NCI-H526 treated with DMSO at 0.1 percent for 48 hours (cell line): Measurements from ENCODE around the gene PLXNA2.

Experiments used
- DNase-seq: peaks from one replicate; lab custom pipeline; 2025; lab: John Stamatoyannopoulos, UW

The PLXNA2 gene

DNA sequence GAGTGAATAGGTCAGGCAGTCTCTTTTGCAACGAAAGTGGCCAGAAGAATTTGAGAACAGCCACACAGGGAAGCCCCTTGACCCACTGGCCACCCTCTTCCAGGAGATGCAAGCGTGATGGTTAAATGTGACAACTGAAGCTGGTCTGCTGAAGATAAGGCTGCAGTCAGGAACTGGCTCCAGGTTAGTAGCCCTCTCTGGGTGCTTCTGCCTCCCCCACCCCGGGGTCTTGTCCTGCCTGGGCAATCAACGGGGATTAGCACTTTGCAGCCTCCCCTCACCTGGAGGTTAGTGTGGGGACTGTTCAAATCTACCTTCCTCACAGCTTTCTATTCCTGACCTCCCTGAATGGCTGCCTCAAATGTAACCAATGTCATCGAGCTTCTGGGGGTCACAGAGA is 125.9 kb downstream of the PLXNA2 start:
- DNase-seq = no peak

DNA sequence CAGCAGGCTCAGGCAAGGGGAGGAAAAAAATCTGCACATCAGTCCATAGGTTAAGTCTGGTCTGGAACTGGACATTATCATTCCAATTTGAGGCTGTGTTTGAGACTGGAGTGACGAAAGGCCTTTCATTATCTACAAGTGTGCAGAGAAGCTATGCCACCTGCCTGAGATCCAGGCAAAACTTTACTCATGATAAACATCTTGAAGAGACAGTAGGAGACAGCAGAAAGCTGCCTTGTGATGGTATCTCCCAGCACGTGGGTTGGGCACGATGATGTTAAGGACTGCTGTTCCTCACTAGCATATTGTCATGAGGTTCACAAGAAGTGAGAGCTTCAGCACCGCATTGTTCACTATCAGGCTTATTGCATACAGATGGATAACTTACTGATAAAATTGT is 126.4 kb downstream of the PLXNA2 start:
- DNase-seq = no peak

DNA sequence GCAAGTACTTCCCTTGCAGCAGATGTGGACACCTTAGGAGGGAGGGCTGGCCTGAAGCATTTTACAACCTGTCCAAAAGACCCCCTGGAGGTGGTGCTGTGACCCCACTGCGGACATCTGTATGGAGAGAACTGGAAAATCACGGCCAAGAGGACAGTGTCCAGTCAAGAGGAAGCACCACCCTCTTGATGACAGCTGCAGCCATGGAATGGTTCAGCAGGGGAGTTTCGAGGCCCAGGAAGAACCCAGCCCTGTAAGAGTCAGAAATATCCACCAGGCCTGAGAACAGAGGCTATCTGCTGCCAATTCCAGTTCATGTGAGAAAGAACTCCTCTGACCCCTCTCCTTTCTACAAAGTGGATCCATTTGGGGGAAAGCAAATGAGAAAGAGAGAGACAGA is 126.8 kb downstream of the PLXNA2 start:
- no peak for DNase-seq

DNA sequence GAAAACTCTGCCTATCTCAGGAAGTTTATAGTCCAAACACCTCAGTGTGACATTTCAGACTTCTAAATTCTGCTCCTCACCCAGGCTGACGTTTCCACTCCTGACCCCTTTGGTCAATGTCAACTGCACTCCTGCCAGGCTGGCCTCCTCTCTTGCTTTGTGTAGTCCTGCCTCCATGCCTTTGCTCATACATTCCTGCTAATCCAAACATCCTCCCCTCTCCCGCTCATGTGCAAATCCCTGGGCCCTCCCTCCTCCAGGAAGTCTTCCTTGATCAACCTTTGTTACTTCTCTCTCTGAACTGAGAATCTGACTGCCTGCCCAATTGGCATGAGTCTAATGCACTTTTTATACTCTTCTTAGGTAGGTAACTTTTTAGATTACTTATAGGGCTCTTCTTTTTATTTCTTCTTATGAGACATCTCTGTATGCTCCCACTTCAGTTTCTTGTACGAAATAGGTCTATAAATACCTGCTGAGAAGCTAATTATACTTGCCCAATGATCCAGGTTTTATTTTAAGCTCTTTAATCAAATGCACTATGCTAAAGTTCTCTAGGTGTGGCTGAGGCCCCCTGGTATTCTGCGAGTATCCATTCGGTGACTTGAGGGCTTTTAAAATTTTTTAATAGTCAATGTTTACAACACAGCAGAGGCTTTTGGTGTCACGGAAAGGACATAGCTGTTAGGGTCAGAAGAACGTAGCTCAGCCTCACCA is 128.1 kb downstream of the PLXNA2 start:
- DNase-seq = no peak

DNA sequence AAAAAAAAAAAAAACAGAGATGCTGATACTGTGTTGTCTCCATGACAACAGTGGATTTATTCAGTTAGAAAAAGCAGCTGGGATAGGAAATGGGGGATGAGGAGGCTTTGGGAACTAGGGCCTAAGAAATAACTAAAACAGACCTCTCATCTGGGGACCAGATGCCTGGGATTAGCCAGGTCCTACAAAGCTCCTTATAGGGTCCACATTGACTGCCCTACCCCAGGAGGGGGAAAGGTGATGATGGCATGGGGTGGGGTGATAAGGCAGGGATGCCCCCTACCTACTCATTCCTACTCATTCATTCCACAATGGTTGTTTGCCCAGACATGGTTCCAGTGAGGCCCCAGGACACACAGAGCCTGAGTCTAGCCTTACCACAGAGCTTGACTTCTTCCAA is 131.2 kb downstream of the PLXNA2 start:
- DNase-seq = no peak

DNA sequence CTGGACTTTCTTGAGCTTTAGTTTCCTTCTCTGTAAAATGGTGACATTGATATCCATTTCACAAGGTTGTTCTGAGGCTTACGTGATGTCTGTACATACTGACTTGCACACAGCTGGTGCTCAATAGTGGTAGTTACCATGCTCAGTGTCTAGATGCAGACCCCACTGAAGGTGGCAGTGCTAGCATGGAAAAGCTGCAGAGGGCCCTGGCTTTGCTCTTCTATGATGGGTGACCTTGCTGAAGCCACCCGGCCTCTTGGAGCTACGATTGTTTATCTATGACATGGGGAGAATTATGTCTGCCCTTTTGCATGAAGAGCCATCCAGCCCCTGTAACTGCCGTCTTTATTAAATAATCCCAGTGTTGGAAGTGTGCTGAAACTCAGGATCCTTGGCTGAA is 131.8 kb downstream of the PLXNA2 start:
- DNase-seq = no peak

DNA sequence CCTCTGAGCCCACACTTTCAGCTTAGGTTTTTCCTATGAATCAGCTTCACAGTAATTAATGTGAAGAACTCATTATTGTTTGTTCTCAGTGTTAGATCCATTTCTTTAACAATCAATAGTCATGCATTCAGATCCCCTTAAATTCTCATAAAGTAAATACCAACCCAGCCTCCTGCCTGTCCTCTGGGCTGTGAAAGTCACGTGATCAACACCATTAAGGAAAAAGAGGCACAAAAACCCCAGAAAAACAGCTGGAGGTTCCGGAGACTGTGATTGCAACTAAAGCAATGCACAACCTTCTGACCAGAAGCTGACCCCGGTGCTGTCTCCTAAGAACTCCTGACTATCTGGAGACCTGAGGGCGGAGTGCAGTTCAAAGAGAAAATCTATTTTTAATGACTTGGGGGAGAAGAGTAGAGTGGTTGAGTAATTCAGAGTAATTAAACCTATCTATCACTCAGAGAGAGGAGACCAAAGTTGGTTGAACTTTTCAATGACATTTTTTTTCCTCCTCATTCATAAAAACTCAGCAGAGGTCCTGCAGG is 132.5 kb downstream of the PLXNA2 start:
- DNase-seq = no peak

DNA sequence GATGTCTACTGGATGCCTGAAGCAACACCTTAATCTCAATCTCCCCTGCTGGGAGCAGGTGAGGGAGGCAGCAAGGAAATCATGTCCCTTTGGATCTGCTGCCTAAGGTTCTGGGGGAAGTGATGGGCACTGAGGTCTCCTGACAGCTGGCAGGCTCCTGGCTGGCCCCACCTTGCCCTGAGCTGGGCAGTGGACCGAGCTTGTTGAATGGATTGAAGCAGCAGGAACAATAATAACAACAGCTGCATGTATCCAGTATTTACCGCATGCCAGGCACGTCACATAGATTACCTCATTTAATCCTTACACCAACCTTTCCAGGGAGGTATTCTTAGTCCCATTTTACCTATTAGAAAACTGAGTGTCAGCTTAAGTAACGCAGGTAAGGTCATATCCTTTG is 133.9 kb downstream of the PLXNA2 start:
- no peak for DNase-seq

DNA sequence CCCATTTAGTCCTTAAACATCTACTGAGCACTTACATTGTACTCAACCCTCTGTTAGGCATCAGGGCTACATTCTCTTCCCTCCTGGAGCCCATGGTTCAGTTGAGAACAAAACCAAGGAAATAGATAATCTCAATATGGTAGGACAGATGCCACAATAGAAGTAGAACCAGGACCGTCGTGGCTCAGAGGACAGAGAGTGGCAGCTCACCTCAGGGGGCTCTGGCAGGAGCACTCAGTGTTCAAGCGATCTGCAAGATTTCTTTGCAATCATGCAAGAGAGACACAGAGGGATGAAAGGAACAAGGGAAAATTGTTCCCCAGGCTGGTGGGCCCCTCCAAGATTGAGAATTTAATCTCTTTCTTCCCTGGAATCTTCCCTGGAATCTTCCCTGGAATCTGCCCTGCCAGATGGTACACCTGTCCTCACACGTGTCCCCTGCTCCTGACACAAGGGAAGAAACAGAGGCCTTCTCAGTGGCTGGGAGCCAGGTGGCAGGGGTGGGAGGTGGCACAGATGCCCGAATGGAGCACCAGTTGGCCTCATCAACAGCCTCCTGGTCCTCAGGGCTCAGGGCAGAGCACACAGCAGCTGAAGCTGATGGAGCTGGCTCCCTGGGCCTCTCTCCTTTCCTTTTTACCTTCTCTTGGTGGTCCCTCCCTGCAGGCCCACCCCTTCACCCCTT is 135.4 kb downstream of the PLXNA2 start:
- no peak for DNase-seq

DNA sequence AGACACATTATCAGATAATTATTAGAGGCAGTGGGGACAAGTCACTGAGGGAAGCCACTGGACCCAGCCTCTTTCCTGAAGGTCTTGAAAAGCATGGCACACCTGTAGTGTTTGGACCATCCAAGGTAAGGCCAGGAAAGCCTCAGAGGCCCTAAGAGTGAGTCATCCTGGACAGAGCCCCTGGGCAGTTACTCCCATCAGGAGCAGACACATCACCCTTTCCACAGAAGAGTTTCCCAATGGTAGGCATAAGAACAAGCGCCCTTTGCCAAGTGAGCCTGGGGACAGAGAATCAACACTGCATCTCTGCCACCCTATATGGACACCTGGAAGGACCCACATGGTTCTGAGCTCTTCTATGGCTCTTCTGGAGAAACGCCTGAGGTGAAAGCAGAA is 136.0 kb downstream of the PLXNA2 start:
- no peak for DNase-seq

DNA sequence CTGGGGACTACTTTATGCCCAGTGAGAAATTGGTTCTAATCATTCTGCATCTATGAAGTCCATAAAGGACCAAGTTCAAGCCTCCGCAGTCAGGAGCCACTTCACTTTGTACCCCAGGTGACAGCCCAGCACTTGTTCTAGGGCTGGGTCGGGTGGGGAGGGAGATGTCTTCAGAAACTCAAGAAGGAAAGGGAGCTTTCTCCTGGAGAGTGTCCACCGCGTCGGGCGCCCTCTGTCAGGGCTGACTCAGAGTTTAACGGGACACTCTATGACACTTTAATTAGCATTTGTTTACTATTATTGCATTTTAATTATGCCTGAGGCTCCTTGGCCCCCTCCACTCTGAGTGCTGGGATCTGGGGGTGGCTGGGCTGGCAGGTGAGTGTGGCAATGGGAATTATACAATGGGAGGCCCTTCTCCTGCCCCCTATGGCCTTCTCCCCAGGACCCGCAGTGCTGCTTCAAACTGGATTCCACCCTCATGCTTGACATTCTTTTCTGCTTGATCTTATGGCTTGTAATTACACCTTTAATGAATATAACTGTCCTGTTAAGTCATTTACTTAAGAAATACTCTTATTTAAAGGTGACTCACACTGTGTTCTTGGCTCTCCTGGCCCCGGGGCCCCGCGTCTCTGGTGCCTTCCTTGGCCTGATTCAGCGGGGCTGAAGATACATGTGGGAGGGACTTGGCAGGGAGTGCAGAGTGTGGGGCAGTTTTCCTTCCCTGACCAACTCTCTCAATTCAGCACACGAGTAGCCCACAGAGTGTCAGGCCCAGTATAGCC is 136.6 kb downstream of the PLXNA2 start:
- no peak for DNase-seq

DNA sequence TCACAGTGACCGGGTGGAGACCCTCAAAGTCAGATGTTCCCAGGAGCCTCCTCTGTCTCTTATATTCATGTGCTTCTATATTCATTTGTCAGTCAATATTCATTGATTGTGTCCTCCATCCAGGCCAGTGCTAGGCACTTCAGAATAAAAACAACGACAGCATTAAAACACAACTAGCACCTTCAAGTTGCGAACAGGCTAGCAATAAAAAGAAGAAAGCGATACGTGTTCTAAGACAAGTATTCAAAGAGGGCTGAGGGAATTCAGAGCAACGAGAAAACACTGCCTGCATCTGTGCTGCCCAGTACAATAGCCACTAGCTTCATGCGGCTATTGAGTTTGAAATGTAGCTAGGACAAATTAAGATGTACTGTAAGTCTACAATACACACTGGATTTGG is 138.0 kb downstream of the PLXNA2 start:
- no peak for DNase-seq

DNA sequence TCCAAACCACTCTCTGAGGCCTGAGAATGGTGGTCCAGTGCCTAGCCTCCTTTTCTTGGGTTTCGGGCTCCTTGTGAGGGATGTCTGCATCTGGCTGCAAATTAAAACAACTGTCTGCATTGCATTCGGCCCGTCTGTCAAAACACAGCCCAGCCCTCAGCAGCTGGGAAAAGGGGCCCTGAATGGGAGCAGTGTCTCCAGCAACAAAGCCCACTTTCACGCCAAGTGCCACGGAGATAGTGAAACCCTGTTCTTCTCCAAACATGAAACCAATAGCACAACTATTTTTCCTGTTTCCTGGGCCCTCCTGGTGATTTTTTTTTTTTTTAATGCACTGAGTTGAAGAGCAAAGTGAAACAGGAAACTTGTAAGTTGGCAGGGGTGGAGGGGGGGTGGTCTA is 138.4 kb downstream of the PLXNA2 start:
- no peak for DNase-seq

DNA sequence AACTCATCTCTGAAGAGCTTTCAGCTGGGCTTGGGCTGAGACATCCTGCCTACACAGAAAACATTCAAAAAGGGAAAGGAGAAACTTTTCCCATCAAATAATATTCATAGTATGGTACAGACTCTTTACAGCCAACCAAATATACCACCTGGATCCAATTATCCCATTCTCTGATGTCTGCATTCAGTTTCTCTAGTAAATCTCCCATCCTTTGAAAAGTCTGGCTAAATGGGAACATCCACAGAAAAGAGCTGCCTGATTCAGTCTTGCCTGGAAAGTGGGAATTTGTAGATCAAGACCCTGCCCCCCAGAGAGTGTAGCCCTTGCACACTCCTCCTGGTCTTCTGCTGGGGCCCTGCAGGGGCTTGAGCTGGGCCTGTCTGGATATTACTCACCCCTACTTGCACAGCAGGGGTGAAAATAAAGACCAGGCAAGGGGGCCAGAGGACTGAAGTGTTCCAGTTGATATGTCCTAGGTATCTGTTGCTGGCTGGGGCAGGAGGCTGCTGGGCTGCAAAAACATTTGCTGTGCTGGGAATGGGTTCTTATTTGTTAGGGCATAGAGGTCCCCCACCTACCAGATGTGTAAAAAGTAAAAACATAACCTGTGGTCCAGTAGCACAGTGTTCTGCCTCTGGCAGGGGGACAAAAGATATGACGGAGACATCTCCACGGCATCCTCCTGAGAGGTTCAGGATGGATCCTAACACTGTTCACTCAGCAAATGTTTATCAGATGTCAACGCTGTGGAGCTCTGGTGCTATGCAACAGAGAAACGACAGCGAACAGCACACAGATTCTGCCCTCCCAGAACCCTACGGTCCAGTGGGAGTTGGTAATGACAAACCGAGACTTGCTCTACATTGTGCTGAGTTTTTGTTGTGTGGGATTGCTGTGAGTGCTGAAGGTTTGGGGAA is 140.3 kb downstream of the PLXNA2 start:
- no peak for DNase-seq

DNA sequence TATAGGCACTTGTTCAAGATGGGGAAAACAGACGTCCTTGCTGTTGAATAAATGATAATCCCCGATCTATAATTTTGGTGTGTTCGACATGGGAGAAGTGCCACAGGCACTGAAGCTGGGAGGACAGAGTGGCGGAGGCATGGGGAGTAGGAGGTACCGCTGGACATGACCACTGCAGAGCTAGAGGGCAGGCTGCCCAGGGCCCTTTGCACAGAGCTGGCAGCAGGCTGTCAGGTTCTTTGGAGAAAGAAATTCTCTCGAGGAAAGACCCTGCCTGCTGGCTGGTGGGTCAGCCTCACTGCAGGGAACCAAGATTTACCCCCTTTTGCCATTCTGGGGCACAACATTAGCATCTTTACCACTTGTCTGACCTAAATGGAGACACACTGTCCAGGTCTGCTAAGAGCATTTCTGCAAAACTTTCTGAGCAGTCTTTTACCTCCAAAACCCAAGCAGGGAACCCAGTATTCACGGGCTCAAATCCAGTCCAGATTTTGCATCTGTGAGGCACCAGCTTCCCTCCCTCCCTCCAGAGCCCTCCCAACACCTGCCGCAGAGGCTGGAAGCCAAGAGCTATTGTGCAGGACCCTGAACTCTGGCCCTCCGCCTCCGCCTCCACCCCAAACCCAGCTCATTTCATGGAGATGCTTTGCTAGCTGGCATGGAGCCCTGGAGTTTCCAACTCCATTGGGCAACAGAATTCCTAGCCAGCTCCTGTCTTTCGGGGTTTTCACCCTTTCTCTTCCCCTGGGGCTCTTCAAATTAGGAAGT is 142.3 kb downstream of the PLXNA2 start:
- no peak for DNase-seq

DNA sequence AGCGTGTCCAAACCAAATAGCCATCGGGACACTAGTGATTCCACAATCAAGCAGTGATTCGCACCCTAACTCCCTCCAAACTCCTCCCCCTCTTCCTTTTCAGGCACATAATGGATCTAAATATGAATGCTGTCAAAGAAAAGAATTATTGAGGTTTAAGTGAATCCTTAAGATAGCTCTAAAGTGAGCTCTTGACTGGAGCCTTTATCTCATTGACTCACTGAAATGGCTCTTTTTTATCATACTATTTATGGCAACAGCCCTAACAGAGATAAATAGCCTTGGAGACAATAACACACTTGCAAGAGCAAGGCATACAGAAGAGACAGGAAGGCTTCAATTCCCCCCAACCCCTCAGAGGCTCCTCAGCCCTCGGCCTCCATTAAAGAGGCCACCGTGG is 143.3 kb downstream of the PLXNA2 start:
- DNase-seq = no peak

DNA sequence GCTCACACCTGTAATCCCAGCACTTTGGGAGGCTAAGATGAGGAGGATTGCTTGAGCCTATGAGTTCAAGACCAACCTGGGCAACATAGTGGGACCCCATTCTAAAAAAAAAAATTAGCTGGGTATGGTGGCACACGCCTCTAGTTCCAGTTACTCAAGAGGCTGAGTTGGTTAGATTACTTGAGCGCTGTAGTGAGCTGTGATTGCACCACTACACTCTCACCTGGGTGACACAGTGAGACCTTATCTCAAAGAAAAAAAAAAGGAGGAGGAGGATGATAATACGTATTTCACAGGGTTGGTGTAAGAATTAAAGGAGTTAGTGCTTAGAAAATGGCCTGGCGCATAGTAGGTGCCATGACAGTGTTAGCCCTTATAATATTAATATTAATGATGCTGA is 144.1 kb downstream of the PLXNA2 start:
- DNase-seq = no peak

DNA sequence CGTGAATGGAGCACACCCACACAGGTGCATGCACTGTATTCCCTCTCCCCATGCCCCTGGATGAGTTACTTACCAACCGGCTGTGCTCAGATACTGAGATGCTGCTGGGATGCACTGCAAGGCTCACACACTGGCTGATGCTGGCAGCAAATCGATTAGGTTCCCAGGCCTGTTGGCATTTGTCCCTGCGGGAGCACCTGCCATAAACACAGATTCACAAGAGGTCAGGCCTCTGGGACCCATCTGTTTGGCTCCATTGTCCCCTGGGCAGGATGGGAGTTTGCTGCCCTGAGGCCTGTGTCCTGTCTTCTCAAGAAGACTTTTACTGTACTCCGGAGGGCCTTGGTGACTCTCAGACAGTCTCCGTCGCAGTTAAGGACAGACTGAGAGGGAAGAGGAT is 145.4 kb downstream of the PLXNA2 start:
- no peak for DNase-seq

DNA sequence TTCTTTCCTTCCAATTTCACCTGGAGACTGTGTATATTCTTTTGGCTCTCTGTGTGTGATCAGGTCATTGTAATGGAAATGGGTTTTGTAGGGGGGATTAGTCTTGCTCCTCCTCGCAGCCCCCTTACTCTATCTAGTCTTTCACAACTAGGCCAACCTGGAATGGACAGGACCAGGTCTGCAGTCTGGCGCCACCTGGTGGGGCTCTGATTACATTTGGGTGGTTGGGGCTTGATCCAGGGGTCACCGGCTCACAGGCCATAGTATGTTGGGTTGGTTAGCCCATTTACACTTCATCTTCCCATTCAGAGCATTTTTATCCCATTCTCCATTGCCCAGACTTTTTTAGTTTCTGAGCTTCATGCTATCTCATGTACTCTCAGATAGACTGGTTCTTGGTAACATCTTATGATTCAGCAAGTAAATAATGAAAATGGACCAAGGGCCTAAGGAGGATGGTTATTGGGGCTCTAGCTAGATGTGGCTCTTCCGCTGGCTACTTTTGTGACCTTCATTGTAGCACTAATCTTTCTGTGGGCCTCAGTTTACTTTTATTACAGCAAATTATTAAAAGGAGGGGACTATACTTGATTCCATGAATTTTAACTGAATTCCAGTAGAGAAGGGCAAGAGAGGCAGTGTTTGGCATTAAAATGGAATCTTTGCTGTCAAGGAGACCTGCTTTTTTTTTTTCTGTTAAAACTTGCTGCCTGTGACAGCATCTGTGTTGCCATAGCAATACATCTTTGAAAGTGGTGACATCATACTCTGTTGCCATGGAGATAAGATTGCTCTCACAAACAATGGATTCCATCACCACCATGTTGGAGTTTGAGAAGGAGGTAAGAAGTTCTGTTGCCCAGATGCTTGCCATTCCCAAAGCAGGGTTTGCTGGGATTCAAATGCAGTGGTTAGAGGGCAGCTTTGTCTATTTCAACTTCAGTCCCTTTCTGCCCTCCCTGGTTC is 150.1 kb downstream of the PLXNA2 start:
- no peak for DNase-seq

DNA sequence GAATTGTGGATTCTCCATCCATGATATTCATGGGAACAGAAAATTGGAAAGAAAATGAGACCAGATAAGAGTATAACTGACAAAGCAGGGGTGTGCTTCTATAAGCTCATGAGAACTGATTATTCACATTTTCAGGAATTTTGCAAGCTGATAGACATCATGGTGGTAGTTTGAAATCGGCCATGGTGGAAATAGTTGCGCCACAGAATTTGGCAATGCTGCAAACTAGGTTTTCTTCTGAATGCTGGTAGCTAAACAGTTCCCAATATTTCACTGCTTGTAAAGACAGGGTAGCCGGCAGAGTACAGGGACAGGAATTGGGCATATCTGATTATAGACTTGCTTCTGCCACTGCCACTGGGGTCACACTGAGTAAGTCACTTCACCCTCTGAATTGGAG is 151.1 kb downstream of the PLXNA2 start:
- DNase-seq = no peak
